Endodermal cell (in vitro differentiated cells): ENCODE data around the gene MTURN. TPM values are rescaled to one million over a fixed set of nuclear protein-coding genes. Genes with fewer than 3 reads are reported as not detected.

Source experiments
- DNase-seq: peaks from one replicate; pipeline ENCODE4 v3.0.0-alpha.2; 2017
- H3K27ac ChIP-seq: 2 replicates; pipeline ENCODE4 v1.5.1; 2013; ENCODE audit warnings: mild to moderate bottlenecking, low read depth, low read length, moderate library complexity
- H3K27me3 ChIP-seq: 2 replicates; pipeline ENCODE4 v1.6.1; 2013; ENCODE audit warnings: mild to moderate bottlenecking, low read length, moderate library complexity; ENCODE audit not compliant: insufficient read depth, control insufficient read depth, poor library complexity, severe bottlenecking
- H3K36me3 ChIP-seq: 2 replicates; pipeline ENCODE4 v1.7.0; 2013; ENCODE audit warnings: mild to moderate bottlenecking, low read length, moderate library complexity; ENCODE audit not compliant: control insufficient read depth, insufficient read depth
- H3K4me1 ChIP-seq: one replicate; pipeline ENCODE4 v1.7.0; 2013; ENCODE audit warnings: low read length; ENCODE audit not compliant: control insufficient read depth, insufficient read depth
- H3K4me3 ChIP-seq: 2 replicates; pipeline ENCODE4 v1.5.1; 2013; ENCODE audit warnings: mild to moderate bottlenecking, low read length, moderate library complexity
- H3K9ac ChIP-seq: 2 replicates; pipeline ENCODE4 v1.6.1; 2013; ENCODE audit warnings: mild to moderate bottlenecking, low read length, moderate library complexity; ENCODE audit not compliant: poor library complexity, severe bottlenecking; ENCODE audit errors: extremely low read depth
- H3K9me3 ChIP-seq: 2 replicates; pipeline ENCODE4 v1.6.1; 2013; ENCODE audit warnings: mild to moderate bottlenecking, low read length, moderate library complexity; ENCODE audit not compliant: control insufficient read depth
- H3K27ac Mint-ChIP-seq: 2 replicates; pipeline ENCODE4 v1.8.0; 2020; ENCODE audit warnings: mixed read lengths
- H3K27me3 Mint-ChIP-seq: 2 replicates; pipeline ENCODE4 v1.8.0; 2021; ENCODE audit warnings: mild to moderate bottlenecking, mixed read lengths; ENCODE audit not compliant: insufficient read depth
- H3K36me3 Mint-ChIP-seq: 2 replicates; pipeline ENCODE4 v1.8.0; 2020; ENCODE audit warnings: low read depth, mixed read lengths
- H3K4me1 Mint-ChIP-seq: 2 replicates; pipeline ENCODE4 v1.8.0; 2020; ENCODE audit warnings: mixed read lengths
- H3K4me3 Mint-ChIP-seq: 2 replicates; pipeline ENCODE4 v1.8.0; 2020; ENCODE audit warnings: mild to moderate bottlenecking, moderate library complexity, mixed read lengths
- H3K9me3 Mint-ChIP-seq: 2 replicates; pipeline ENCODE4 v1.8.0; 2020; ENCODE audit warnings: mild to moderate bottlenecking, mixed read lengths
- WGBS, 2 experiments: methylation state at CpG; one replicate each; pipeline versions ENCODE4 v1.1.5 to v1.1.7; 2013; ENCODE audit warnings: missing lambda C conversion rate in 2 of 2, mixed read lengths in 1 of 2; ENCODE audit not compliant: insufficient coverage in 1 of 2, insufficient read length in 1 of 2; 5-methylcytosine and 5-hydroxymethylcytosine counted together
- total RNA-seq, 2 donors: library from RNA; stranded (reverse); fragmentation: NEBNext Ultra II Directional in 1 of 2; extraction: Animal tissue kit (Norgen Biotek cat#: 25700) in 1 of 2; gene quantifications; 2 replicates in 1 of 2; 3 replicates in 1 of 2; pipeline ENCODE4 v1.2.1, GENCODE V29; 2021
- TF ChIP-seq, protein P1 (sequence below): fragments of 200-600 bp; sonication (generic); conservative IDR thresholded peaks from 2 replicates; pipeline ENCODE4 v1.5.0; 2021; ENCODE audit warnings: antibody characterized with exemption, mild to moderate bottlenecking

MTURN gene
- total RNA-seq, 2 donors from 2014 or later = 11.2 to 12.1 TPM

DNA sequence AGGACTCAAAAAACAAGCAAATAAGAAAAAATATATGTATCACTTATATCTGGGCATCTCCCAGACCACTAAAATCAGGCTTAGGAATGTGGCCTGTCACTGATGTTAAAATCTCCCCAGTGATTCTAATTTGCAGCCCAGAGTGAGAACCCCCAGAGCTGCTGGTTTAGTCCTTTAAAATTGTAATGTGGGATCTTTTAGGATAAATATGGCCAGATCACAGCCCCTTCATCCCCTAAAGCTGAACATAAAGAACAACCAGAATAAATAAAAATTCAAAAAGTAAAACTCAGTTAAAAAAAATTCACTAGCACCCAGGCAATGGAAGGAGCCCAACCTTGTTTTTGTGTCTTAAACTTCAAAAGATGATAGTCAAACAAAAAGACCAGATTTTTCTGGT lies 46.4 kb upstream of the MTURN start:
- TF ChIP-seq, protein P1, sequence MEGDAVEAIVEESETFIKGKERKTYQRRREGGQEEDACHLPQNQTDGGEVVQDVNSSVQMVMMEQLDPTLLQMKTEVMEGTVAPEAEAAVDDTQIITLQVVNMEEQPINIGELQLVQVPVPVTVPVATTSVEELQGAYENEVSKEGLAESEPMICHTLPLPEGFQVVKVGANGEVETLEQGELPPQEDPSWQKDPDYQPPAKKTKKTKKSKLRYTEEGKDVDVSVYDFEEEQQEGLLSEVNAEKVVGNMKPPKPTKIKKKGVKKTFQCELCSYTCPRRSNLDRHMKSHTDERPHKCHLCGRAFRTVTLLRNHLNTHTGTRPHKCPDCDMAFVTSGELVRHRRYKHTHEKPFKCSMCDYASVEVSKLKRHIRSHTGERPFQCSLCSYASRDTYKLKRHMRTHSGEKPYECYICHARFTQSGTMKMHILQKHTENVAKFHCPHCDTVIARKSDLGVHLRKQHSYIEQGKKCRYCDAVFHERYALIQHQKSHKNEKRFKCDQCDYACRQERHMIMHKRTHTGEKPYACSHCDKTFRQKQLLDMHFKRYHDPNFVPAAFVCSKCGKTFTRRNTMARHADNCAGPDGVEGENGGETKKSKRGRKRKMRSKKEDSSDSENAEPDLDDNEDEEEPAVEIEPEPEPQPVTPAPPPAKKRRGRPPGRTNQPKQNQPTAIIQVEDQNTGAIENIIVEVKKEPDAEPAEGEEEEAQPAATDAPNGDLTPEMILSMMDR = no peak
- H3K27ac ChIP-seq = no peak overlapping the region
- peaks cover 11% of the 10 kb centered on the region for H3K36me3 ChIP-seq
- H3K27me3 ChIP-seq = no peaks in the 10 kb centered on the region
- DNase-seq = no peak
- H3K27ac Mint-ChIP-seq = no peak overlapping the region
- no peaks in the 10 kb centered on the region for H3K9me3 Mint-ChIP-seq
- H3K27me3 Mint-ChIP-seq = no peaks in the 10 kb centered on the region
- H3K4me3 Mint-ChIP-seq = no peak overlapping the region
- H3K9ac ChIP-seq = no peak overlapping the region
- no peaks in the 10 kb centered on the region for H3K4me1 ChIP-seq
- H3K36me3 Mint-ChIP-seq = peaks cover 4% of the 10 kb centered on the region
- H3K4me3 ChIP-seq = no peak overlapping the region
- H3K9me3 ChIP-seq = no peaks in the 10 kb centered on the region
- no peaks in the 10 kb centered on the region for H3K4me1 Mint-ChIP-seq

DNA sequence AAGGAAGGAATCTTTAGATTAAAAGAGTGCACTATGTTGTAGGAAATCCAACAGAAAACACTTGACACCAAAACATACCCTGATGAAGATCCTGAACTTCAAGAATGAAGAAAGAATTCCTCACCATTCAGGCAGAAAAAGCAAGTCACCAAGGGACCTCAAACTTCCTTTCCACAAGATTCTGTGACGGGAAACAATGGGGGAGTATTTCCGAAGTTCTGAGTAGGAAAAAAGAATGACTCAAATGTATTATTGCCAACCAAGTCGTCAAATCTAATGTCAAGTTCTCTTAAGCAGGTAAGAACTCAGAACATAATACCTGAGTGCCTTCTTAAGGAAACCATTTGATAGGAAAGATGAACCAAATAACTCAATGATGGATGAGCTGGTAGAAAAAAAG lies 44.7 kb upstream of the MTURN start:
- H3K36me3 Mint-ChIP-seq = peaks cover 12% of the 10 kb centered on the region
- H3K9me3 ChIP-seq = no peaks in the 10 kb centered on the region
- no peak overlapping the region for H3K4me3 ChIP-seq
- H3K4me1 ChIP-seq = no peaks in the 10 kb centered on the region
- DNase-seq = no peak
- H3K27ac Mint-ChIP-seq = no peak overlapping the region
- peaks cover 8% of the 10 kb centered on the region for H3K9me3 Mint-ChIP-seq
- no peak overlapping the region for H3K9ac ChIP-seq
- no peaks in the 10 kb centered on the region for H3K27me3 Mint-ChIP-seq
- no peaks in the 10 kb centered on the region for H3K27me3 ChIP-seq
- peaks cover 10% of the 10 kb centered on the region for H3K36me3 ChIP-seq
- no peak overlapping the region for H3K27ac ChIP-seq
- TF ChIP-seq, protein P1 = no peak
- H3K4me3 Mint-ChIP-seq = no peak overlapping the region
- 88 to 100% methylated on average over 3 of the region's 3 CpGs for WGBS, 2 experiments
- H3K4me1 Mint-ChIP-seq = no peaks in the 10 kb centered on the region

DNA sequence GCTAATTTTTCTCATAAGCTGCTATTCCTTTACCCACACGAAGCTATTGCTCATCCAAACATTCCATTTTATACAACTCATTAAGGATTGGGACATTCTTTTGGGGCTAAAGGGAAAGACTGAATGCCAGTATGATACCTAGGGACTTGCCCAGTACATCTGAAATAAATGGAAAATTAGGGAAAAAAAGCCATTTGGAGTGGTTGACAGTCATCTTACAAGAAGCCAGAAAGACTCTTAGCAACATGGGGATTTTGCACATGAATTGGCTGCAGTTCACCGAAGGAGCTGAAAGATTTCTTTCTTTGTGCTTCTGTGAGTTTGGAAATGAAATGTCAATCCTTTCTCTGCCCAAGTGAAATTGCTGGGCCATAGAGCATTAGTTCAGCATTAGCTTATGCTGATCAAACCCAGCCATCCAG lies 43.3 kb upstream of the MTURN start:
- peaks cover 20% of the 10 kb centered on the region for H3K9me3 Mint-ChIP-seq
- WGBS, 2 experiments = 69 to 82% methylated on average over 1 to 2 of the region's 2 CpGs
- no peak overlapping the region for H3K4me3 Mint-ChIP-seq
- Histone ChIP-seq H3K27ac (no peak overlapping the region), H3K27me3 (no peaks in the 10 kb centered on the region), H3K9ac (no peak overlapping the region), H3K4me1 (no peaks in the 10 kb centered on the region), H3K36me3 (peaks cover 10% of the 10 kb centered on the region), H3K4me3 (no peak overlapping the region), H3K9me3 (no peaks in the 10 kb centered on the region)
- no peak for DNase-seq
- H3K27ac Mint-ChIP-seq = no peak overlapping the region
- H3K27me3 Mint-ChIP-seq = no peaks in the 10 kb centered on the region
- peaks cover 23% of the 10 kb centered on the region for H3K36me3 Mint-ChIP-seq
- H3K4me1 Mint-ChIP-seq = no peaks in the 10 kb centered on the region
- TF ChIP-seq, protein P1 = no peak
